NB4 (cell line): ENCODE measurements around the gene BID.

Experiments used
- CTCF ChIP-seq: IDR thresholded peaks from one replicate; pipeline ENCODE4 v1.5.1; 2012; ENCODE audit warnings: low read depth, low read length
- MYC ChIP-seq: IDR thresholded peaks from 2 replicates; pipeline ENCODE4 v1.6.1; 2011; ENCODE audit warnings: low read depth, low read length
- POLR2A ChIP-seq: IDR thresholded peaks from 2 replicates; pipeline ENCODE4 v1.6.1; 2011; ENCODE audit warnings: mild to moderate bottlenecking; ENCODE audit not compliant: insufficient read length; ENCODE audit errors: extremely low read depth

- TF ChIP-seq CTCF (no peak), POLR2A (no peak), MYC (no peak)
Observed at GRCh38 chr22:17783773-17784480, 9.7 kb upstream of the BID start.
